Uterus (tissue), 4 donors: Measurements from ENCODE around the gene RPS28. TPM values are rescaled to one million over a fixed set of nuclear protein-coding genes. Genes with fewer than 3 reads are reported as not detected.

Experiments
- DNase-seq, 2 donors: peaks; one replicate each; pipeline ENCODE4 v3.0.0-alpha.2; 2019 to 2020
- H3K27ac ChIP-seq, 2 donors: fragments of 200-600 bp; sonication (generic); 1 replicate in 1 of 2; 2 replicates in 1 of 2; pipeline ENCODE4 v1.5.1; 2016 to 2018
- H3K27me3 ChIP-seq, 2 donors: fragments of 200-600 bp; sonication (generic); one replicate each; pipeline ENCODE4 v1.5.1; 2018 to 2019; ENCODE audit warnings: control low read depth in 1 of 2
- H3K36me3 ChIP-seq, 2 donors: fragments of 200-600 bp; sonication (generic); one replicate each; pipeline ENCODE4 v1.5.1; 2019; ENCODE audit warnings: control low read depth in 1 of 2
- H3K4me1 ChIP-seq, 2 donors: fragments of 200-600 bp; sonication (generic); one replicate each; pipeline ENCODE4 v1.5.1; 2018 to 2019; ENCODE audit warnings: control low read depth in 1 of 2
- H3K4me3 ChIP-seq, 2 donors: fragments of 200-600 bp; sonication (generic); 1 replicate in 1 of 2; 2 replicates in 1 of 2; pipeline ENCODE4 v1.5.1; 2018 to 2019; ENCODE audit warnings: mild to moderate bottlenecking in 1 of 2
- H3K9me3 ChIP-seq, 2 donors: fragments of 200-600 bp; sonication (generic); one replicate each; pipeline ENCODE4 v1.5.1; 2019; ENCODE audit warnings: control low read depth in 1 of 2
- POLR2A ChIP-seq, 2 donors: fragments of 450-650 bp; IDR thresholded peaks; one replicate each; pipeline ENCODE4 v1.6.1; 2016; ENCODE audit warnings: antibody characterized with exemption in 2 of 2, mild to moderate bottlenecking in 1 of 2, moderate library complexity in 1 of 2
- intact Hi-C: fragments of 100-400 bp; cut with DNase I; formaldehyde crosslinking; loops from one replicate; pipeline ENCODE4 v1.15.1; 2023; ENCODE audit warnings: low total_unique reads
- total RNA-seq, 4 donors: library from RNA; depleted of rRNA in 3 of 4; stranded (reverse); fragments of >200 nt in 3 of 4; gene quantifications; one replicate each; pipeline versions ENCODE4 v1.1.0 to v1.2.4, GENCODE V29; 2014 to 2023
- TF ChIP-seq, protein P1 (sequence below), 4 experiments: fragments of 200-600 bp in 2 of 4; fragments of 450-650 bp in 2 of 4; sonication (generic) in 2 of 4; IDR thresholded peaks; one replicate each; pipeline ENCODE4 v1.5.1; 2016 to 2019; ENCODE audit warnings: antibody characterized with exemption in 4 of 4, mild to moderate bottlenecking in 2 of 4, moderate library complexity in 1 of 4
- donor health status: DM: yes; HTN: yes; CAD: no.

The RPS28 gene
- total RNA-seq, 4 donors from 2014 or later, result 44.1 to 1,410 (median 360) TPM

DNA sequence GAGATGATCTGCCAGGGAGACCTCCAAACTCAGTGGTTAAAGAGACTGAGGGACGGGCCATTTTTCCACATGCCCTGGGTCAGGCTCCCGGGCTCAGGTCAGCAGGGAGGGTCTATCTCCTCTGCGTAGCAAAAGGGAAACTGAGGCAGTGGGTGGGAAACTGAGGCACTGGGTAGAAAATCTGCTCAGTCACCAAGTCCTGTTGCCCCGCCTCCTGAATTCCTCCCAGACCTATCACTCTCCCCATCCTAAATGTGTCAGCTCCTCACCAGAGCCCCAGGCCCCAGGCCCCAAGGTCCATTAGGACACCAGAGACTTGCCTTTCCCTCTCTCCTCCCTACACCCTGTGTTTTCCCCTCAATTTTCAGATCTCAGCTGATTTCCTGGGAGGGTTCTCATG, 15.5 kb upstream of the RPS28 start:
- no peak overlapping the region for H3K4me3 ChIP-seq
- peak; percentile 10 to 12 for DNase-seq
- H3K27me3 ChIP-seq, result no peaks in the 10 kb centered on the region
- H3K9me3 ChIP-seq, result no peaks in the 10 kb centered on the region
- intact Hi-C loops, result no loop called here
- TF ChIP-seq POLR2A (IDR thresholded peaks at IDR 0.05), result no peak
- TF ChIP-seq, protein P1, sequence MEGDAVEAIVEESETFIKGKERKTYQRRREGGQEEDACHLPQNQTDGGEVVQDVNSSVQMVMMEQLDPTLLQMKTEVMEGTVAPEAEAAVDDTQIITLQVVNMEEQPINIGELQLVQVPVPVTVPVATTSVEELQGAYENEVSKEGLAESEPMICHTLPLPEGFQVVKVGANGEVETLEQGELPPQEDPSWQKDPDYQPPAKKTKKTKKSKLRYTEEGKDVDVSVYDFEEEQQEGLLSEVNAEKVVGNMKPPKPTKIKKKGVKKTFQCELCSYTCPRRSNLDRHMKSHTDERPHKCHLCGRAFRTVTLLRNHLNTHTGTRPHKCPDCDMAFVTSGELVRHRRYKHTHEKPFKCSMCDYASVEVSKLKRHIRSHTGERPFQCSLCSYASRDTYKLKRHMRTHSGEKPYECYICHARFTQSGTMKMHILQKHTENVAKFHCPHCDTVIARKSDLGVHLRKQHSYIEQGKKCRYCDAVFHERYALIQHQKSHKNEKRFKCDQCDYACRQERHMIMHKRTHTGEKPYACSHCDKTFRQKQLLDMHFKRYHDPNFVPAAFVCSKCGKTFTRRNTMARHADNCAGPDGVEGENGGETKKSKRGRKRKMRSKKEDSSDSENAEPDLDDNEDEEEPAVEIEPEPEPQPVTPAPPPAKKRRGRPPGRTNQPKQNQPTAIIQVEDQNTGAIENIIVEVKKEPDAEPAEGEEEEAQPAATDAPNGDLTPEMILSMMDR (IDR thresholded peaks at IDR 0.05), result no peak
- H3K27ac ChIP-seq, result peak overlapping the region in 1 of 2 donors; percentile 34
- H3K36me3 ChIP-seq, result no peaks in the 10 kb centered on the region
- peaks cover 3 to 7% of the 10 kb centered on the region in 2 donors for H3K4me1 ChIP-seq

DNA sequence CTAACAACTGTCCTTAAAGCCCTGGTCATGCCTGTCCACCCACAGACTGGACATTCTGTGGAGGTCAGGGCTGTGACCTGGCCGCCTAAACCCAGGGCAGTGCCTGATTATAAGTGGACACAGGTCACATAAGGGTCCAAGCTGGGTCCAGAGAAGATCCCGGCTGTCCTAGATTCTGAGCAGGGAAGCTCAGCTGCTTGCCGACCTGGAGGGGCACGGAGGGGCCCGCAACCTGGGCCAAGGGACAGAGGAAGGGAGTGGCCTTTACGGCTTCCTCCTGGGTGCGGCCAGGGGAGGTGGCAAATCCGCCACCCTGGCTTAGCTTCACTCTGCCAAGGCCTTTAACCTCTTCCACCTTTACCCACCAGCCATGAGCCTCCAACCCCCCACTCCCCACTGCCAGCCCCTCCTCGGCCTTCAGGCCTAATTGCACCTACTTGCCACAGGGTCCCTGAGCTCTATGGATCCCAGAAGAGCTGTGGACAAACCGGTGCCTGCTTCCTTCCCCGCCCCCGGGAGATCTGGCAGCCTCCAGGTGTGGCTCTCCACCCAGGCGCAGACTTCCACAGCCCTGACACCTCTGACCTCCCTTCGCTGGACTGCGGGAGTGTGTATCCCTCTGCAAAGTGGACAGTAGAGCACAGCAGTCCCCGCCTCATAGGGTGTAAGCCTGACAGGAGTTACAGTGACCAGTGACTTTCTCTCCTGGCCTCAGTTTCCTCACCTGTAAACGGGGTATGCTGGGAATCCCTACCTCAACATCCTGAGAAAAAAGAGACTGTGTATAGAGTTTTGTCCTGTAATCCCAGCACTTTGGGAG, 14.9 kb upstream of the RPS28 start:
- no peaks in the 10 kb centered on the region for H3K27me3 ChIP-seq
- TF ChIP-seq, protein P1 (IDR thresholded peaks at IDR 0.05), result no peak
- no peak for TF ChIP-seq POLR2A (IDR thresholded peaks at IDR 0.05)
- peak overlapping the region in 1 of 2 donors; percentile 34 for H3K27ac ChIP-seq
- no peaks in the 10 kb centered on the region for H3K9me3 ChIP-seq
- intact Hi-C loops, result no loop called here
- H3K36me3 ChIP-seq, result no peaks in the 10 kb centered on the region
- peak overlapping the region in 1 of 2 donors; percentile 59 for H3K4me3 ChIP-seq
- H3K4me1 ChIP-seq, result peaks cover 3 to 7% of the 10 kb centered on the region in 2 donors
- DNase-seq, result peak; percentile 13 to 14

DNA sequence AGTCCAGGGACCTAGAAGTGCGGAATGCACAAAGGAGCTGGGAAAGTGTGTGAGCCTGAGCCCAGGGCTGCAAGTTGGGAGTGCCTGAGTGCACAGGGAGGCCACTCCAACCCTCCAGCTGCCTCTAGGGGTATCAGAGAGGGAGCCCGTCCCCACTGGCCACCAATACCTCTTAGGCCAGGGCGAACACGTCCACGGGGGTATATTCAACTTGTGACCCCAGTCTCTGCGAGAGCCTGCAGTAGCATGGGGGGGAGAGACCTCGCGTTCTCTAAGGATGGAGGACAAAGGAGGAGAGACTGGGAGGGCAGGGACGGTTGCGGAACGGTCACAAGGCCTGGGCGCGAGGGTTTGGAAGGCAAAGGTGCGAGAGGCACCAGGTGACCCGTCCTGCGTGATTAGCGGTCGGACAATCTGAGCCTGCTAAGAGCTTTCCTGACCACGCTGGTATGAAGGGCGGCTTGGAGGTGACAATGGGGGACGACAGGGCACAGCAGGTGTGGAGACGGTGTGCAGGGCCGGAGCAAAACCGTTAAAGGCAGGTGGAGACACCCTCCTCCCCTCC, 13.8 kb upstream of the RPS28 start:
- Histone ChIP-seq H3K27me3 (no peaks in the 10 kb centered on the region), H3K9me3 (no peaks in the 10 kb centered on the region), H3K4me3 (peak overlapping the region; percentile 50 to 59), H3K4me1 (peaks cover 3 to 7% of the 10 kb centered on the region in 2 donors), H3K27ac (peak overlapping the region; percentile 58 to 80), H3K36me3 (no peaks in the 10 kb centered on the region)
- TF ChIP-seq, protein P1 (IDR thresholded peaks at IDR 0.05), result no peak
- no peak for TF ChIP-seq POLR2A (IDR thresholded peaks at IDR 0.05)
- DNase-seq, result no peak
- intact Hi-C loops, result no loop called here

DNA sequence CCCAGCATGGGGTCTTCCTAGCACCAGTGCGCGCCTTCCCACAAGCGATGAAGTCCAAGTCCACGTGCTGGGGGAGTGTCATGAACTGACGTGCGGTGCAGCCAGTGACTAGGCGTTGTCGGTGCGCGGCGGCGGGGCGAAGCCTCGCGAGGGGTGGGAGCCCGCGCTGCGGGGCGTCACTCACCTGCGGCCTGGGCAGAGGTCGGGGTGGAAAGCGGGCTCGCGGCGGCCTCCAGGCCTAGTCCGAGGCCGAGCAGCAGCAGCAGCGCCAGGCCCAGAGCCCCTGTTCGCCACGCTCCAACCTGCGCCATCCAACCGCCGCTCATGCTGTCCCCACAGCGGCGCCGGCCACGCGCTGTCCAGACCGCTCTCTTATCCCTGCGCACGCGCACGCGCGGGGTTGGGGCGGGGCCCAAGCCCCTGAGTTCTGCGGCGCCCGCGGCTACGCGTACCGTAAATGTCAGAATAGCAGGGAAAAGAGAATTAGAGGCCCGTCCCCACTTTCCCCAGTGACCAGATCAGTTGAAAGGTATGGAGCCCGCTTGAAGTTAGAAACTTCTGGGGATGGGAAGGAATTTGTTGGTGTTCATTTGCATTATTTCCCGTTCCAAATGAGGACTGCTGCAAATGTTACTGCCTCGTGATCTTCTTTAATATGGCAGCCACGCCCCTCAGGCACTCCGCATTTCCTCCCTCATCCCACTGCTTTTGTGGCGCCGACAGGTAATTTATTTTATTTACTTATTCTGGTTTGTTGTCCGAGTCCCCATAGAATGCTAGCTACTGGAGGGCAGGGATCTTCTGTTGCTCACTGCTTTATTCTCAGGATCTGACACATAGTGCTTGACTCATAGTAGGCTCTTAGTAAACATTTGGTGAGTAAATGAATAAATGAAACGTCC, 13.1 kb upstream of the RPS28 start, which contains the start of gene CD320:
Gene CD320, minus strand, starts transcription at position 394 of the 902 bp plus-strand sequence. Its CDS starts 68 bp downstream, at position 326.
- Histone ChIP-seq H3K9me3 (no peaks in the 10 kb centered on the region), H3K4me1 (peaks cover 3 to 7% of the 10 kb centered on the region in 2 donors), H3K27ac (peak within 1 kb of the TSS; percentile 58 to 80), H3K27me3 (no peaks in the 10 kb centered on the region), H3K4me3 (peak within 1 kb of the TSS; percentile 50 to 59), H3K36me3 (no peaks in the 10 kb centered on the region)
- intact Hi-C loops, result no loop called here
- DNase-seq, result peak; percentile 86 to 90
- peak; percentile 51 to 53 for TF ChIP-seq POLR2A (IDR thresholded peaks at IDR 0.05)
- TF ChIP-seq, protein P1 (IDR thresholded peaks at IDR 0.05), result peak in 1 of 4 experiments; percentile 41
